Natural killer cell treated with Interleukin-12 subunit alpha and Interleukin-12 subunit beta and Interleukin-15 and Interleukin-18, amount 100 ng/mL, for 72 hours (primary cell): ENCODE data around the gene PDE4D. TPM values are rescaled to one million over a fixed set of nuclear protein-coding genes. Genes with fewer than 3 reads are reported as not detected.

ENCODE experiments used
- ATAC-seq, 2 donors: fragments of 150-1000 bp; cut with Tn5 transposase in 1 of 2; sonication (Bioruptor Pico), chemical (Tn5 transposase) in 1 of 2; 2 replicates each; pipeline ENCODE4 v1.10.0; 2021
- DNase-seq: peaks from one replicate; pipeline ENCODE4 v3.0.0; 2022; ENCODE audit warnings: low spot score
- H3K27ac Mint-ChIP-seq, 2 donors: 1 replicate in 1 of 2; 2 replicates in 1 of 2; pipeline ENCODE4 v1.8.0; 2022; ENCODE audit warnings: mixed read lengths in 2 of 2, mild to moderate bottlenecking in 1 of 2, moderate library complexity in 1 of 2
- H3K27me3 Mint-ChIP-seq, 2 donors: 1 replicate in 1 of 2; 2 replicates in 1 of 2; pipeline ENCODE4 v1.8.0; 2022; ENCODE audit warnings: mixed read lengths in 2 of 2
- H3K36me3 Mint-ChIP-seq: one replicate; pipeline ENCODE4 v1.8.0; 2022; ENCODE audit warnings: mixed read lengths
- H3K4me1 Mint-ChIP-seq, 2 donors: 1 replicate in 1 of 2; 2 replicates in 1 of 2; pipeline ENCODE4 v1.8.0; 2022; ENCODE audit warnings: low read depth in 2 of 2, mixed read lengths in 2 of 2, mild to moderate bottlenecking in 1 of 2
- H3K4me3 Mint-ChIP-seq: one replicate; pipeline ENCODE4 v1.8.0; 2022; ENCODE audit warnings: mixed read lengths
- H3K9me3 Mint-ChIP-seq: 2 replicates; pipeline ENCODE4 v1.8.0; 2022; ENCODE audit warnings: mixed read lengths
- total RNA-seq, 2 donors: library from RNA; stranded (reverse); gene quantifications; one replicate each; pipeline ENCODE4 v1.2.3, GENCODE V29; 2022

The PDE4D gene
- total RNA-seq, 2 donors from 2014 or later: 55.0 to 80.5 TPM

- Mint-ChIP-seq H3K27me3 (no peaks in the 10 kb centered on the region), H3K9me3 (no peaks in the 10 kb centered on the region), H3K36me3 (peaks cover 9% of the 10 kb centered on the region), H3K27ac (no peak overlapping the region), H3K4me1 (peaks cover 4 to 6% of the 10 kb centered on the region in 2 donors), H3K4me3 (no peak overlapping the region)
- no peak for DNase-seq
- ATAC-seq: no peak
Measured at GRCh38 chr5:58988938-58989337, 904.6 kb downstream of the PDE4D start.

- H3K27me3 Mint-ChIP-seq: no peaks in the 10 kb centered on the region
- no peaks in the 10 kb centered on the region for H3K9me3 Mint-ChIP-seq
- H3K36me3 Mint-ChIP-seq: peaks cover 19% of the 10 kb centered on the region
- ATAC-seq (no peak), DNase-seq (no peak)
- H3K4me1 Mint-ChIP-seq: peaks cover 5 to 10% of the 10 kb centered on the region in 2 donors
- H3K27ac Mint-ChIP-seq: no peak overlapping the region
- no peak overlapping the region for H3K4me3 Mint-ChIP-seq
Measured at GRCh38 chr5:58987193-58987592, 906.3 kb downstream of the PDE4D start.

- Mint-ChIP-seq H3K27ac (no peak overlapping the region), H3K27me3 (no peaks in the 10 kb centered on the region), H3K4me1 (peaks cover 5 to 12% of the 10 kb centered on the region in 2 donors), H3K36me3 (peaks cover 19% of the 10 kb centered on the region), H3K4me3 (no peak overlapping the region), H3K9me3 (no peaks in the 10 kb centered on the region)
- ATAC-seq: no peak
- DNase-seq: no peak
Measured at GRCh38 chr5:58986281-58986680, 907.2 kb downstream of the PDE4D start.

- Mint-ChIP-seq H3K27ac (no peak overlapping the region), H3K4me1 (peaks cover 5 to 15% of the 10 kb centered on the region in 2 donors), H3K4me3 (no peak overlapping the region), H3K36me3 (peaks cover 24% of the 10 kb centered on the region), H3K27me3 (no peaks in the 10 kb centered on the region), H3K9me3 (no peaks in the 10 kb centered on the region)
- no peak for DNase-seq
- no peak for ATAC-seq
Measured at GRCh38 chr5:58985759-58986158, 907.8 kb downstream of the PDE4D start.

GRCh38 chr5:58985311-58985710, 908.2 kb downstream of the PDE4D start:
- H3K9me3 Mint-ChIP-seq: no peaks in the 10 kb centered on the region
- H3K36me3 Mint-ChIP-seq: peaks cover 24% of the 10 kb centered on the region
- no peaks in the 10 kb centered on the region for H3K27me3 Mint-ChIP-seq
- no peak for ATAC-seq
- H3K4me3 Mint-ChIP-seq: no peak overlapping the region
- H3K4me1 Mint-ChIP-seq: peaks cover 5 to 15% of the 10 kb centered on the region in 2 donors
- H3K27ac Mint-ChIP-seq: no peak overlapping the region
- no peak for DNase-seq

GRCh38 chr5:58983526-58984452, 909.7 kb downstream of the PDE4D start:
- no peak overlapping the region for H3K27ac Mint-ChIP-seq
- DNase-seq (no peak), ATAC-seq (no peak)
- no peak overlapping the region for H3K4me3 Mint-ChIP-seq
- H3K36me3 Mint-ChIP-seq: peaks cover 29% of the 10 kb centered on the region
- H3K4me1 Mint-ChIP-seq: peaks cover 5 to 18% of the 10 kb centered on the region in 2 donors
- H3K27me3 Mint-ChIP-seq: no peaks in the 10 kb centered on the region
- H3K9me3 Mint-ChIP-seq: no peaks in the 10 kb centered on the region

- no peaks in the 10 kb centered on the region for H3K27me3 Mint-ChIP-seq
- no peak for ATAC-seq
- DNase-seq: no peak
- H3K27ac Mint-ChIP-seq: peak overlapping the region in 1 of 2 donors; percentile 2
- H3K4me3 Mint-ChIP-seq: no peak overlapping the region
- no peaks in the 10 kb centered on the region for H3K9me3 Mint-ChIP-seq
- H3K4me1 Mint-ChIP-seq: peaks cover 5 to 18% of the 10 kb centered on the region in 2 donors
- H3K36me3 Mint-ChIP-seq: peaks cover 38% of the 10 kb centered on the region
Measured at GRCh38 chr5:58980890-58981289, 912.6 kb downstream of the PDE4D start.

- DNase-seq (no peak), ATAC-seq (no peak)
- H3K9me3 Mint-ChIP-seq: no peaks in the 10 kb centered on the region
- H3K36me3 Mint-ChIP-seq: peaks cover 46% of the 10 kb centered on the region
- peaks cover 5 to 21% of the 10 kb centered on the region in 2 donors for H3K4me1 Mint-ChIP-seq
- H3K27me3 Mint-ChIP-seq: no peaks in the 10 kb centered on the region
- no peak overlapping the region for H3K27ac Mint-ChIP-seq
- H3K4me3 Mint-ChIP-seq: no peak overlapping the region
Measured at GRCh38 chr5:58979090-58979489, 914.4 kb downstream of the PDE4D start.

- Mint-ChIP-seq H3K27ac (no peak overlapping the region), H3K9me3 (no peaks in the 10 kb centered on the region), H3K36me3 (peaks cover 40% of the 10 kb centered on the region), H3K4me3 (no peak overlapping the region), H3K27me3 (no peaks in the 10 kb centered on the region), H3K4me1 (peaks cover under 1 to 8% of the 10 kb centered on the region in 2 donors)
- ATAC-seq (no peak), DNase-seq (no peak)
Measured at GRCh38 chr5:58974601-58975000, 918.9 kb downstream of the PDE4D start.

GRCh38 chr5:58974083-58974482, 919.4 kb downstream of the PDE4D start:
- no peak overlapping the region for H3K4me3 Mint-ChIP-seq
- no peak for DNase-seq
- H3K4me1 Mint-ChIP-seq: peaks cover 5 to 6% of the 10 kb centered on the region in 2 donors
- no peak overlapping the region for H3K27ac Mint-ChIP-seq
- no peaks in the 10 kb centered on the region for H3K27me3 Mint-ChIP-seq
- H3K36me3 Mint-ChIP-seq: peaks cover 35% of the 10 kb centered on the region
- no peaks in the 10 kb centered on the region for H3K9me3 Mint-ChIP-seq
- no peak for ATAC-seq

- H3K36me3 Mint-ChIP-seq: peaks cover 35% of the 10 kb centered on the region
- no peaks in the 10 kb centered on the region for H3K9me3 Mint-ChIP-seq
- H3K4me3 Mint-ChIP-seq: no peak overlapping the region
- no peaks in the 10 kb centered on the region for H3K27me3 Mint-ChIP-seq
- ATAC-seq (no peak), DNase-seq (no peak)
- H3K27ac Mint-ChIP-seq: no peak overlapping the region
- H3K4me1 Mint-ChIP-seq: peaks cover 14 to 18% of the 10 kb centered on the region in 2 donors
Measured at GRCh38 chr5:58972301-58972700, 921.2 kb downstream of the PDE4D start.

GRCh38 chr5:58970766-58971165, 922.8 kb downstream of the PDE4D start:
- H3K4me3 Mint-ChIP-seq: no peak overlapping the region
- DNase-seq: no peak
- no peaks in the 10 kb centered on the region for H3K9me3 Mint-ChIP-seq
- peaks cover 27 to 34% of the 10 kb centered on the region in 2 donors for H3K4me1 Mint-ChIP-seq
- H3K27me3 Mint-ChIP-seq: no peaks in the 10 kb centered on the region
- H3K36me3 Mint-ChIP-seq: peaks cover 21% of the 10 kb centered on the region
- ATAC-seq: no peak
- no peak overlapping the region for H3K27ac Mint-ChIP-seq

GRCh38 chr5:58969795-58970194, 923.7 kb downstream of the PDE4D start:
- Mint-ChIP-seq H3K9me3 (no peaks in the 10 kb centered on the region), H3K27ac (peak overlapping the region in 1 of 2 donors; percentile 34), H3K36me3 (peaks cover 18% of the 10 kb centered on the region), H3K4me1 (peaks cover 27 to 36% of the 10 kb centered on the region in 2 donors), H3K27me3 (no peaks in the 10 kb centered on the region), H3K4me3 (no peak overlapping the region)
- peak in 1 of 2 donors; percentile 21 for ATAC-seq
- DNase-seq: no peak

GRCh38 chr5:58969253-58969652, 924.3 kb downstream of the PDE4D start:
- ATAC-seq (no peak), DNase-seq (no peak)
- Mint-ChIP-seq H3K4me1 (peaks cover 24 to 36% of the 10 kb centered on the region in 2 donors), H3K4me3 (no peak overlapping the region), H3K27ac (peak overlapping the region in 1 of 2 donors; percentile 34), H3K9me3 (no peaks in the 10 kb centered on the region), H3K27me3 (no peaks in the 10 kb centered on the region), H3K36me3 (peaks cover 13% of the 10 kb centered on the region)
